ENCODE data around the gene HOXC13.

The HOXC13 gene

GRCh38 chr12:53938326-53939140 is at the start of gene HOXC13:
Gene HOXC13, plus strand, starts transcription at chr12:53938831. Its CDS starts 76 bp downstream, at chr12:53938907.
- no peak for DNase-seq

GRCh38 chr12:53890081-53890480 is 48.5 kb upstream of the HOXC13 start:
- DNase-seq, result no peak

GRCh38 chr12:53892762-53893395 is 45.8 kb upstream of the HOXC13 start:
- DNase-seq, result no peak

- no peak for DNase-seq
Measured at GRCh38 chr12:53899230-53899629, 39.4 kb upstream of the HOXC13 start.

- no peak for DNase-seq
Measured at GRCh38 chr12:53907103-53907502, 31.5 kb upstream of the HOXC13 start.

- no peak for DNase-seq
Measured at GRCh38 chr12:53916788-53917655, 21.6 kb upstream of the HOXC13 start.

- no peak for DNase-seq
Measured at GRCh38 chr12:53924521-53925405, 13.9 kb upstream of the HOXC13 start.

- no peak for DNase-seq
Measured at GRCh38 chr12:53927220-53928029, 11.2 kb upstream of the HOXC13 start.

- no peak for DNase-seq
Measured at GRCh38 chr12:53928054-53928835, 10.4 kb upstream of the HOXC13 start.

- no peak for DNase-seq
Measured at GRCh38 chr12:53929527-53929926, 9.1 kb upstream of the HOXC13 start.

GRCh38 chr12:53930591-53931255 is 7.9 kb upstream of the HOXC13 start:
- DNase-seq, result no peak

- DNase-seq, result no peak
Measured at GRCh38 chr12:53931844-53932581, 6.6 kb upstream of the HOXC13 start.

- DNase-seq, result no peak
Measured at GRCh38 chr12:53932915-53933314, 5.7 kb upstream of the HOXC13 start.

- no peak for DNase-seq
Measured at GRCh38 chr12:53935383-53936341, 3.0 kb upstream of the HOXC13 start.

- DNase-seq, result no peak
Measured at GRCh38 chr12:53937099-53937498, 1.5 kb upstream of the HOXC13 start.

- no peak for DNase-seq
Measured at GRCh38 chr12:53937596-53938325, 870 bp upstream of the HOXC13 start.

Data from stimulated activated naive CD4-positive, alpha-beta T cell treated with Interleukin-2 at 50 U/mL for 16 hours (primary cell).